ENCODE results near the gene GJC2. TPM values are rescaled to one million over a fixed set of nuclear protein-coding genes. Genes with fewer than 3 reads are reported as not detected.

GJC2 gene
- total RNA-seq, result 2.0 TPM

GRCh38 chr1:228149406-228150119 lies at the start of gene GJC2:
GJC2 (plus strand) TSS chr1:228149930; CDS start chr1:228157759, 7,829 bp downstream.

GRCh38 chr1:228102791-228103620 lies 46.7 kb upstream of the GJC2 start, which contains the start of gene C1orf35:
C1orf35 (minus strand) TSS chr1:228103325; CDS start chr1:228103227, 98 bp downstream.

GRCh38 chr1:228109073-228109961 lies 40.4 kb upstream of the GJC2 start, which contains the start of gene MRPL55:
MRPL55 (minus strand) TSS chr1:228109299; CDS start chr1:228108260, 1,039 bp downstream.

GRCh38 chr1:228139931-228140723 lies 9.6 kb upstream of the GJC2 start, which contains the start of gene GUK1:
GUK1 (plus strand) TSS chr1:228140279; CDS start chr1:228140303, 24 bp downstream.

GRCh38 chr1:228165372-228166169 lies 15.8 kb downstream of the GJC2 start, which contains the start of gene IBA57:
IBA57 (plus strand) TSS chr1:228165804; CDS start chr1:228165817, 13 bp downstream.

GRCh38 chr1:228207851-228208821 lies 58.4 kb downstream of the GJC2 start, which contains the start of gene OBSCN:
OBSCN (plus strand) TSS chr1:228208044; CDS start chr1:228211784, 3,740 bp downstream.

Small RNA genes within 50 kb of the gene (small RNA-seq; reads per million reads assigned to genes)
- gene AL359510.1 (ENCODE audit: low replicate concordance), result not detected

Other genes with a start within 250 kb of the GJC2 start
- 2.0 TPM for gene WNT9A, start 202.0 kb upstream of the GJC2 start, total RNA-seq
- 0.06 TPM for gene WNT3A, start 142.9 kb upstream of the GJC2 start, total RNA-seq
- 242 TPM for gene ARF1, start 67.2 kb upstream of the GJC2 start, total RNA-seq
- 13.2 TPM for gene C1orf35, start 46.6 kb upstream of the GJC2 start, total RNA-seq
- gene MRPL55, start 40.6 kb upstream of the GJC2 start, total RNA-seq, result 75.3 TPM
- 206 TPM for gene GUK1, start 9.7 kb upstream of the GJC2 start, total RNA-seq
- 15.4 TPM for gene IBA57, start 15.9 kb downstream of the GJC2 start, total RNA-seq
- gene OBSCN, start 58.1 kb downstream of the GJC2 start, total RNA-seq, result 139 TPM